ENCODE measurements around the gene CFAP100.

The CFAP100 gene

GRCh38 chr3:126416943-126417342 lies 22.2 kb downstream of the CFAP100 start:
- TF ChIP-seq CTCF (conservative IDR thresholded peaks at IDR 0.05) = no peak
- no peak for TF ChIP-seq ZFX (IDR thresholded peaks at IDR 0.05)

GRCh38 chr3:126417515-126417914 lies 22.8 kb downstream of the CFAP100 start:
- TF ChIP-seq CTCF (conservative IDR thresholded peaks at IDR 0.05) = no peak
- TF ChIP-seq ZFX (IDR thresholded peaks at IDR 0.05) = no peak
- H3K27ac ChIP-seq = no peak overlapping the region

More at GRCh38 chr3:126416943-126417342, 22.2 kb downstream of the CFAP100 start:
- no peak overlapping the region for H3K27ac ChIP-seq

GRCh38 chr3:126417981-126418530 lies 23.3 kb downstream of the CFAP100 start:
- TF ChIP-seq ZFX (IDR thresholded peaks at IDR 0.05) = no peak
- TF ChIP-seq CTCF (conservative IDR thresholded peaks at IDR 0.05) = no peak
- no peak overlapping the region for H3K27ac ChIP-seq

- H3K27ac ChIP-seq = no peak overlapping the region
- TF ChIP-seq CTCF (conservative IDR thresholded peaks at IDR 0.05) = no peak
- TF ChIP-seq ZFX (IDR thresholded peaks at IDR 0.05) = no peak
Observed at GRCh38 chr3:126418661-126419131, 24.0 kb downstream of the CFAP100 start.

GRCh38 chr3:126419151-126419703 lies 24.5 kb downstream of the CFAP100 start:
- TF ChIP-seq CTCF (conservative IDR thresholded peaks at IDR 0.05) (no peak), ZFX (IDR thresholded peaks at IDR 0.05) (no peak)
- H3K27ac ChIP-seq = no peak overlapping the region

GRCh38 chr3:126419886-126420786 lies 25.4 kb downstream of the CFAP100 start:
- H3K27ac ChIP-seq = no peak overlapping the region
- TF ChIP-seq ZFX (IDR thresholded peaks at IDR 0.05) (no peak), CTCF (conservative IDR thresholded peaks at IDR 0.05) (no peak)

All from C4-2B (cell line).